ENCODE data around the gene GGT1.
"Not testable (repeated sequence)": the region's sequence is repeated elsewhere in the genome, so short reads cannot be mapped to it uniquely, and the experiment has no call there.

GRCh38 chr22:24630812-24631427 is 27.9 kb downstream of the GGT1 start:
- TF ChIP-seq POLR2A (IDR thresholded peaks at IDR 0.05; ENCODE audit: low read length); GATA1 (IDR thresholded peaks at IDR 0.05; ENCODE audit: low read depth, low read length): not testable (repeated sequence)

Measured in erythroblast (primary cell).